Stimulated activated memory B cell treated with anti-CD40 and anti-IgM and Interleukin-4, amounts not matched to agents 10 μg/mL and 1 μg/mL and 100 μg/mL, for 72 hours (primary cell): ENCODE data around the gene S1PR5.

Source experiments
- ATAC-seq: fragments of 150-1000 bp; cut with Tn5 transposase; 2 replicates; pipeline ENCODE4 v1.10.0; 2021
- H3K27ac Mint-ChIP-seq: one replicate; pipeline ENCODE4 v1.8.0; 2022; ENCODE audit warnings: mild to moderate bottlenecking, mixed read lengths
- H3K27me3 Mint-ChIP-seq: one replicate; pipeline ENCODE4 v1.8.0; 2022; ENCODE audit warnings: mixed read lengths
- H3K36me3 Mint-ChIP-seq: one replicate; pipeline ENCODE4 v1.8.0; 2022; ENCODE audit warnings: mixed read lengths
- H3K4me1 Mint-ChIP-seq: one replicate; pipeline ENCODE4 v1.8.0; 2022; ENCODE audit warnings: mixed read lengths
- H3K4me3 Mint-ChIP-seq: one replicate; pipeline ENCODE4 v1.8.0; 2022; ENCODE audit warnings: mild to moderate bottlenecking, moderate library complexity, mixed read lengths
- H3K9me3 Mint-ChIP-seq: one replicate; pipeline ENCODE4 v1.8.0; 2022; ENCODE audit warnings: mixed read lengths

Gene S1PR5

GRCh38 chr19:10508707-10509106 is 8.5 kb downstream of the S1PR5 start:
- Mint-ChIP-seq H3K36me3 (no peaks in the 10 kb centered on the region), H3K4me3 (no peak overlapping the region), H3K4me1 (peaks cover 17% of the 10 kb centered on the region), H3K9me3 (no peaks in the 10 kb centered on the region), H3K27ac (no peak overlapping the region), H3K27me3 (peaks cover 15% of the 10 kb centered on the region)
- no peak for ATAC-seq

- H3K4me1 Mint-ChIP-seq = peaks cover 19% of the 10 kb centered on the region
- H3K27me3 Mint-ChIP-seq = peaks cover 8% of the 10 kb centered on the region
- ATAC-seq = no peak
- no peaks in the 10 kb centered on the region for H3K9me3 Mint-ChIP-seq
- H3K36me3 Mint-ChIP-seq = no peaks in the 10 kb centered on the region
- H3K4me3 Mint-ChIP-seq = no peak overlapping the region
- H3K27ac Mint-ChIP-seq = no peak overlapping the region
Observed at GRCh38 chr19:10508036-10508435, 9.2 kb downstream of the S1PR5 start.

- no peak for ATAC-seq
- Mint-ChIP-seq H3K27ac (no peak overlapping the region), H3K27me3 (no peaks in the 10 kb centered on the region), H3K4me1 (peaks cover 23% of the 10 kb centered on the region), H3K9me3 (no peaks in the 10 kb centered on the region), H3K36me3 (no peaks in the 10 kb centered on the region), H3K4me3 (no peak overlapping the region)
Observed at GRCh38 chr19:10505583-10506229, 11.5 kb downstream of the S1PR5 start.

GRCh38 chr19:10503002-10503789 is 14.1 kb downstream of the S1PR5 start, which contains the start of gene KEAP1:
KEAP1 (minus strand) TSS chr19:10503356; CDS start chr19:10500033, 3,323 bp downstream.
- Mint-ChIP-seq H3K9me3 (no peaks in the 10 kb centered on the region), H3K4me3 (peak within 1 kb of the TSS; percentile 92), H3K27ac (peak within 1 kb of the TSS; percentile 89), H3K27me3 (no peaks in the 10 kb centered on the region), H3K36me3 (peaks cover 11% of the 10 kb centered on the region), H3K4me1 (peaks cover 42% of the 10 kb centered on the region)
- no peak for ATAC-seq

- H3K36me3 Mint-ChIP-seq = peaks cover 11% of the 10 kb centered on the region
- H3K4me1 Mint-ChIP-seq = peaks cover 42% of the 10 kb centered on the region
- H3K9me3 Mint-ChIP-seq = no peaks in the 10 kb centered on the region
- peak; percentile 98 for ATAC-seq
- H3K4me3 Mint-ChIP-seq = peak overlapping the region; percentile 87
- peak overlapping the region; percentile 89 for H3K27ac Mint-ChIP-seq
- no peaks in the 10 kb centered on the region for H3K27me3 Mint-ChIP-seq
Observed at GRCh38 chr19:10502524-10503001, 14.7 kb downstream of the S1PR5 start.

- H3K27me3 Mint-ChIP-seq = no peaks in the 10 kb centered on the region
- peak overlapping the region; percentile 89 for H3K27ac Mint-ChIP-seq
- ATAC-seq = peak; percentile 74
- H3K4me3 Mint-ChIP-seq = peak overlapping the region; percentile 87
- no peaks in the 10 kb centered on the region for H3K9me3 Mint-ChIP-seq
- H3K36me3 Mint-ChIP-seq = peaks cover 11% of the 10 kb centered on the region
- H3K4me1 Mint-ChIP-seq = peaks cover 46% of the 10 kb centered on the region
Observed at GRCh38 chr19:10501971-10502523, 15.2 kb downstream of the S1PR5 start.

GRCh38 chr19:10500247-10500592 is 17.0 kb downstream of the S1PR5 start:
- peaks cover 11% of the 10 kb centered on the region for H3K36me3 Mint-ChIP-seq
- H3K27me3 Mint-ChIP-seq = no peaks in the 10 kb centered on the region
- no peaks in the 10 kb centered on the region for H3K9me3 Mint-ChIP-seq
- H3K4me3 Mint-ChIP-seq = no peak overlapping the region
- ATAC-seq = no peak
- peak overlapping the region; percentile 0 for H3K27ac Mint-ChIP-seq
- H3K4me1 Mint-ChIP-seq = peaks cover 43% of the 10 kb centered on the region

GRCh38 chr19:10499550-10500246 is 17.5 kb downstream of the S1PR5 start:
- no peaks in the 10 kb centered on the region for H3K27me3 Mint-ChIP-seq
- no peak overlapping the region for H3K27ac Mint-ChIP-seq
- H3K4me3 Mint-ChIP-seq = no peak overlapping the region
- no peak for ATAC-seq
- no peaks in the 10 kb centered on the region for H3K9me3 Mint-ChIP-seq
- H3K4me1 Mint-ChIP-seq = peaks cover 42% of the 10 kb centered on the region
- H3K36me3 Mint-ChIP-seq = peaks cover 11% of the 10 kb centered on the region

- ATAC-seq = no peak
- no peaks in the 10 kb centered on the region for H3K9me3 Mint-ChIP-seq
- H3K4me1 Mint-ChIP-seq = peaks cover 36% of the 10 kb centered on the region
- H3K36me3 Mint-ChIP-seq = peaks cover 18% of the 10 kb centered on the region
- H3K27me3 Mint-ChIP-seq = no peaks in the 10 kb centered on the region
- no peak overlapping the region for H3K27ac Mint-ChIP-seq
- H3K4me3 Mint-ChIP-seq = no peak overlapping the region
Observed at GRCh38 chr19:10497371-10497770, 19.9 kb downstream of the S1PR5 start.

- H3K9me3 Mint-ChIP-seq = no peaks in the 10 kb centered on the region
- H3K36me3 Mint-ChIP-seq = peaks cover 32% of the 10 kb centered on the region
- ATAC-seq = no peak
- no peak overlapping the region for H3K27ac Mint-ChIP-seq
- H3K4me1 Mint-ChIP-seq = no peaks in the 10 kb centered on the region
- no peak overlapping the region for H3K4me3 Mint-ChIP-seq
- no peaks in the 10 kb centered on the region for H3K27me3 Mint-ChIP-seq
Observed at GRCh38 chr19:10491472-10492047, 25.7 kb downstream of the S1PR5 start.

GRCh38 chr19:10486551-10486950 is 30.7 kb downstream of the S1PR5 start:
- peaks cover 29% of the 10 kb centered on the region for H3K36me3 Mint-ChIP-seq
- H3K27me3 Mint-ChIP-seq = no peaks in the 10 kb centered on the region
- no peak overlapping the region for H3K27ac Mint-ChIP-seq
- ATAC-seq = no peak
- no peaks in the 10 kb centered on the region for H3K9me3 Mint-ChIP-seq
- no peaks in the 10 kb centered on the region for H3K4me1 Mint-ChIP-seq
- H3K4me3 Mint-ChIP-seq = no peak overlapping the region

- Mint-ChIP-seq H3K27ac (peak overlapping the region; percentile 55), H3K4me1 (peaks cover 9% of the 10 kb centered on the region), H3K36me3 (no peaks in the 10 kb centered on the region), H3K4me3 (peak overlapping the region; percentile 50), H3K27me3 (no peaks in the 10 kb centered on the region), H3K9me3 (no peaks in the 10 kb centered on the region)
- peak; percentile 78 for ATAC-seq
Observed at GRCh38 chr19:10478903-10479384, 38.3 kb downstream of the S1PR5 start.

GRCh38 chr19:10478476-10478875 is 38.8 kb downstream of the S1PR5 start:
- Mint-ChIP-seq H3K27ac (no peak overlapping the region), H3K4me1 (peaks cover 9% of the 10 kb centered on the region), H3K36me3 (no peaks in the 10 kb centered on the region), H3K27me3 (no peaks in the 10 kb centered on the region), H3K9me3 (no peaks in the 10 kb centered on the region), H3K4me3 (no peak overlapping the region)
- no peak for ATAC-seq

GRCh38 chr19:10474962-10475451 is 42.2 kb downstream of the S1PR5 start:
- Mint-ChIP-seq H3K4me3 (no peak overlapping the region), H3K4me1 (peaks cover 9% of the 10 kb centered on the region), H3K27me3 (no peaks in the 10 kb centered on the region), H3K9me3 (no peaks in the 10 kb centered on the region), H3K27ac (no peak overlapping the region), H3K36me3 (no peaks in the 10 kb centered on the region)
- ATAC-seq = no peak

GRCh38 chr19:10473192-10473591 is 44.1 kb downstream of the S1PR5 start:
- ATAC-seq = no peak
- H3K36me3 Mint-ChIP-seq = peaks cover 10% of the 10 kb centered on the region
- H3K4me1 Mint-ChIP-seq = no peaks in the 10 kb centered on the region
- no peak overlapping the region for H3K4me3 Mint-ChIP-seq
- H3K9me3 Mint-ChIP-seq = no peaks in the 10 kb centered on the region
- peaks cover 14% of the 10 kb centered on the region for H3K27me3 Mint-ChIP-seq
- H3K27ac Mint-ChIP-seq = no peak overlapping the region
